ENCODE results near the gene AKAP9.
"Not testable (repeated sequence)": the region's sequence is repeated elsewhere in the genome, so short reads cannot be mapped to it uniquely, and the experiment has no call there.

Gene AKAP9

GRCh38 chr7:92064438-92065029 lies 123.9 kb downstream of the AKAP9 start:
- DNase-seq (ENCODE audit: low spot score) = no peak

GRCh38 chr7:92071032-92071431 lies 130.4 kb downstream of the AKAP9 start:
- DNase-seq (ENCODE audit: low spot score) = no peak

DNA sequence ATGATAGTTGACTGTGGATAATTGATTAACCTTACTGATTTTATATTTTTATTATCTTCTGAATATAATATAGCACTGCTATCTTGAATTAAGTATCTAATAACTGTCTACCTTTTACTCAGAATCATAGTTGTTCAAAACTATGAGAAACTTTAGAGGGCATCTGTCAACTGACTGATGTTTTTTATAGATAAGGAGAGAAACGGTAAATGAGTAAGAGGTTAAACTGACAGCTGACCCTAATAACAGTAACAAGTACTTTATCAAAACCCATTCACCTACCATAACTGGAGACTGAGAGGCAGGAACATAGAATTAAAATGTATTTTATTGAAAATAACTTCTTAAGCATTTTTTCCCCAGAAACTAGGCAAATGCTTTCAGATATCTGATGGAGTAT lies 131.5 kb downstream of the AKAP9 start:
- DNase-seq (ENCODE audit: low spot score) = no peak

GRCh38 chr7:92072708-92073107 lies 132.0 kb downstream of the AKAP9 start:
- DNase-seq (ENCODE audit: low spot score) = no peak

DNA sequence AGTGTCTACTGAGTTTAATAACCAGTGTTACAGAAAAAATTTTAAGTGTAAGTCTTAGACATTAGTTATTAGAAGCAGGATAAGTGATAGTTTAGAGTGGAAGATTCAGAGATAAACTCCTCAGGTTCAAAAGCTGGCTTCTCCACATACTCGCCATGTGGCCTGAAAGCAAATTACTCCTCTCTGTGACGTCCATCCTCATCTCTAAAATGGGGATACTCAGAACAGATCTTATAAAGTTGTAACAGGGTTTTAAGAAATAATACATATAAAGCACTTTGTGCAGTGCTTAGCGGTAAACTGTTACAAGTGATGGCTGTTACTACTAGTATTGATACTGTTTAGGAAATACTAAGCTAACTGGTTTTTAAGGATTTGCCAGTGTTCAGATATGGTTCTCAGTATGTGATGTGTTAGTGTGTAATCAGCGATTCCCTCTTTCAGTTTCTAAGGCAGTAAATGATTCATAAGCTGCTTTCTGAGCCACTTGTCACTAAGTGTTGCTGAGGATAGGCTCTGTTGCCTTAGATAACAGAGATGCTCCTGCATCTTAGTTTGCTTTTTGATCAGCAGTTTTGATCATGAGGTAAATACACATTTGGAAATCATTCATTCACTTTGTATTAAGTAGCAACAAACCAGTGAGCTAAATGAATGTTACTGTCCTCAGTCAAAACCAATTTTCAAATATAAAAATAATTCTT lies 134.9 kb downstream of the AKAP9 start:
- no peak for DNase-seq (ENCODE audit: low spot score)

GRCh38 chr7:92076509-92076908 lies 135.8 kb downstream of the AKAP9 start:
- no peak for DNase-seq (ENCODE audit: low spot score)

GRCh38 chr7:92083922-92084321 lies 143.3 kb downstream of the AKAP9 start:
- not testable (repeated sequence) for DNase-seq (ENCODE audit: low spot score)

DNA sequence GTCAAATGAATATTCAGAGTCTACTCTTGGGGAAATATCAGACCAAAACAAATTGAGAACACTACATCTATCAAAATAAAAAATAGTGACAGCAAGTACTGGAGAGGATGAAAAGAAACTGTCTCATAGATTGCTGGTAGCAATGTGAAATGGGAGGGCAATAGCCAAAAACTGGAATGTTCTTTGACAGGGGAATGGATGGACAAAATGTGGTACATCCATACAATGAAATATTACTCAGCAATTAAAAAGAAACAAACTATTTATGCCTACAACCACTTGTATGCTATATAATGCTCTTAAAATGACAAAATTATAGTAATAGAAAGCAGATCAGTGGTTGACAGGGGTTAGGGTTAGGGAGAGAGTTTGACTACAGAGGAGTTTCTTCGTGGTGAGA lies 147.6 kb downstream of the AKAP9 start:
- DNase-seq (ENCODE audit: low spot score) = no peak

DNA sequence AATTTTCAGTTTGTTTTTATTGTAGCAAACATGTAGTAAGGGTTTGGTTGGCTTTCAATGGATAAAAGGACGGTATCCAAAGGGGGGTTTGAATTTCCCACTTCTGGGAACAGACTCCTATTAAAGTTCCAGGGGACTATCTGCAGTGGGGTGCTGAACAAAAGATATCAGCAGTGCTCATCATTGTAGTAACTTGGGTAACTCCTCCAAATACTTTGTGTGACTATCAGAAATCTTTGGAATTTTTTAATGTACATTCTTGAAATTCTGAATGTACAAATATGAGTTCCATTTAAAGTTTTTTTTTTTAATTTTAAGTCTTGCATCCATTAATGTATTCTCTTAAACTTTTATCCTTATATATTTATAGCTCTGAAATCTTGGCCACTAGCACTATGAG lies 151.5 kb downstream of the AKAP9 start:
- DNase-seq (ENCODE audit: low spot score) = no peak

DNA sequence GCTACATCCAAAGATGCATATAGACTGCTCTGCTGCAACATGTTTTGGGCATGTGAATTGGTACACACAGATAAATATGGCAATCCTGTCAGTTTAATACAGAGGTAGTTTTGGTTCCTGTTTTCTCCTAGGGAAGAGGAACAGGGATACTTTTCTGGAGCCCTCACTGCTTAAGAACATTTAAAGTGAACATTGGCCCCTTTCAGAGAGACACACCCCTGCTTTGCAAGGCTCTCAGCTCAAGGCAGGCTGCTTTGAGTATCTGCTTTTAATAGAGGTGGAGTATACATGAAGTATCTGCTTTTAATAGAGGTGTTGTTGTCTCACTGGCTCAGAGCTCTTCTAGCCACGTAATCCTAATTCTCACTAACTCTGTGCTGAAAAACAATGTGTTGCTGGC lies 154.7 kb downstream of the AKAP9 start:
- DNase-seq (ENCODE audit: low spot score) = no peak

DNA sequence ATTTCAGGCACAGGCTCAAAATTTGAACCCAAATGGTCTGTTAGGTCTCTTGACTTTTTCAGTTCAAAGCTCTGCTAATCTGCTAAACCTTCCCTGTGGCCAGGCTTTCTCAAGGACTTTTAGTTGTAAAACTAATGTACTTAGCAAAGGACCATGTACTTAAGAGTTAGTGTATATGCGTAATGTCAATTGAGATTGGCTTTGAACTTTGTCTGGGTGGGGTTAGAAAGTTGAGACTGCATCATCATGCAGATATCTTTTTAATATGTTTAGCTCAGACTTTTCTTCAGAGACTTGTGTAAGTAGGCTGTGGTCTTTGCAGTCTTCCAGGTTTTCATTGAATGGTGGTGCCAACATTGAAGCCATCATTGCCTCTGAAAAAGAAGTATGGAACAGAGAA lies 159.9 kb downstream of the AKAP9 start:
- DNase-seq (ENCODE audit: low spot score) = no peak

DNA sequence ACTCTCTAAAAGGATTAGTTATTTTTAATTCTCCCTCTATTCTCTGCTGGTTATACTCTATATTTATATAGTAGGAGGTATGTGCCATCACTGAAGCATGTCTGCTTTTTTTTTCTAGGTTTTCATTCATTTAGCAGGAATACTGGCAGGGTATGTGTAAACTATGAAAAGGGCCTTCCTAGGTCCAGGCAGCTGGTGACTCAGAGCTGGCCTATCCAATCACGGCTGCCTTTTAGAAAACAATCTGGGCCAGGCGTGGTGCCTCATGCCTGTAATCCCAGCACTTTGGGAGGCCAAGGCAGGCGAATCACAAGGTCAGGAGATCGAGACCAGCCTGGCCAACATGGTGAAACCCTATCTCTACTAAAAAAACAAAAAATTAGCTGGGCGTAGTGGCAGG lies 162.2 kb downstream of the AKAP9 start:
- not testable (repeated sequence) for DNase-seq (ENCODE audit: low spot score)

DNA sequence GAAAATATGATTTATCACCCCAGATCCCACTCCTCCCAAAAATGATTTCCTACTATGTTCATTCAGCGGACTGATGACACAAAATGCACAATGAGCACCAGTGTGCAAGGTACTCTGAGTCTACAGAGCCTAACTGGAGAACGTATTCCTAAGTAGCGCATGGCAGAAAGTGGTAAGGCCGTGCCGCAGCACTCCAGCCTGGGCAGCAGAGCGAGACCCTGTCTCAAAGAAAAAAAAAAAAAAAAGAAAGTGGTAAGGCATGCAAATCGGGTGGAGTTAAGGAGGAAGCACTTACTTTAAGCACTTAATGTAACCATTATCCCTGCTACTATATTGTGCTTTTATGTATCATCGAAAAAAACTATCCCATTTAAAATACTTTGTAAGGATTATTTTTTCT lies 168.2 kb downstream of the AKAP9 start:
- no peak for DNase-seq (ENCODE audit: low spot score)

DNA sequence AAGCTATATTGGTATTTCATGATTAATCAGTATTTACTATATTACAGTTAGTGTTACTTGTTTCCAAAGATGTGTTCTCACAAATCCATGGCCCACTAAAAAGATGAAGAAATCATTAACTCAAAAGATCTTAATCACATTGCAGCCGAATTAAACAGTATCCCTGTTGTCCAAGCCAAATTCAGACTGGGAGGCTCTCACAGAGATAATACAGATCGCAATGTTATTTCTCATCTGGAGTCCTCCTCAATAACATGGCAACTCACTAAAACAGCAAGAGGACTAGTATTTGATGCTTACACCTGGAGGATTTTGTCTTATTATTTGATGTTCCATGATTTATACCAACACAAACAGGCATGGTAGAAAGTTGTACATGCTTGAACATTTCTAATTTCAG lies 170.2 kb downstream of the AKAP9 start:
- DNase-seq (ENCODE audit: low spot score) = no peak

- DNase-seq (ENCODE audit: low spot score) = no peak
Measured at GRCh38 chr7:92115821-92116220, 175.2 kb downstream of the AKAP9 start.

DNA sequence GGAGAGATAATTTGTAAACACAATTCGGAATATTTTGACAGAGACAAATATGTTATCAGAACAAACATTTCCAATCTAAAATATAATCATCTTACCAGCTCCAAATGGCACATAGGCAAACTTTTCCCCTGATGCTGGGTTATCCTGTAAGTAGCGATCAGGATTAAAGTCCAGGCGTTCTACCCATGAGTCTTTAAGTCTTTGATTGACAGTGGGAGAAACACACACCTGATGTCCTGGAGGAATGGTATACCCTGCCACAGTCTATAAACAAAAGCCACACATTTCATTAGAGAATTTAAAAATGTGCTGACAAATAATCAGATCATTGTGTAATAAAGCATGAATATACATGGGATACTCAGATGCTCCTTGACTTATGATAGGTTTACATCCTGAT lies 176.3 kb downstream of the AKAP9 start:
- no peak for DNase-seq (ENCODE audit: low spot score)

DNA sequence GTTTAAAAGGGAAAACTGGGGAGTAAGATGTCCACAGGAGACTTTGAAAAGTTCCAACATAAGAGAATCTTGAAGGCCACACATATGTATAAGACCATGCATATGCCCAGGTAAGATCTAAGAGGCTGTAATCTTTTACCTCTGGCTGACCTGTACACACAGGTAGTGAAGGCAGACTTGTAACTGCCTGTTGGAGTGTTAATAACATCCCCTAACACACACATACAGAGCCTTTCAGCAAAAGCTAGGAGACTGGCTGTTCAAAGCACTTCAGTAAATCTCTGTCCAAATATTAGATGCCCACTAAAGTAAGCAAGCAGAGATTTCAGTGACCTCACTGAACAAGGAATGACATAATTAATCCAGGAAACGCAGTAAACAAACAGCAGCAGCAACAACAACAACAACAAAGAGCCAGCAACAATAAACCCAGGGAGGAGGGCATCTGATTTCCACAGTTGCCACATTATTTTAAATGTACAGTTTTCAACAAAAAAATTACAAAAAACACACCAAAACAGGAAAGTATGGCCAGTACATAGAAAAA lies 178.6 kb downstream of the AKAP9 start:
- no peak for DNase-seq (ENCODE audit: low spot score)

GRCh38 chr7:92121681-92122080 lies 181.0 kb downstream of the AKAP9 start:
- DNase-seq (ENCODE audit: low spot score) = no peak

DNA sequence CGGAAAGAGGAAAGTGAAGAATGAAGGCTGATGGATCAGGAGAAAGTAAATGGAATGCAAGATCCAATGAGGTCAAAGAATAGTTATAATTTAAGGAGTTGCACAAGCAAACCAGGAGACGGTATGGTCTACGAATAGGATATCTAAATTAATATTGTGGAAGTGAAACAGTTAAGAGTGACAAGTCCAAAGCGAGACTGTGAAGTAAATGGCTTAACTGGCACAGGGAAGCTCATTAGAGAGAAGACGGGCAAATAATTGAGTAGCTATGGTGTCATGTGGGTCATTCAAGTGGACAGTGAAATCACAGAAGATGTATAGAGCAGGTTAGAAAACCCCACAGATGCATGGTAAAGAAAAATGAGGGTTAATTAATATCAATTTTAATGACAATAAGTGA lies 190.4 kb downstream of the AKAP9 start:
- DNase-seq (ENCODE audit: low spot score) = no peak

DNA sequence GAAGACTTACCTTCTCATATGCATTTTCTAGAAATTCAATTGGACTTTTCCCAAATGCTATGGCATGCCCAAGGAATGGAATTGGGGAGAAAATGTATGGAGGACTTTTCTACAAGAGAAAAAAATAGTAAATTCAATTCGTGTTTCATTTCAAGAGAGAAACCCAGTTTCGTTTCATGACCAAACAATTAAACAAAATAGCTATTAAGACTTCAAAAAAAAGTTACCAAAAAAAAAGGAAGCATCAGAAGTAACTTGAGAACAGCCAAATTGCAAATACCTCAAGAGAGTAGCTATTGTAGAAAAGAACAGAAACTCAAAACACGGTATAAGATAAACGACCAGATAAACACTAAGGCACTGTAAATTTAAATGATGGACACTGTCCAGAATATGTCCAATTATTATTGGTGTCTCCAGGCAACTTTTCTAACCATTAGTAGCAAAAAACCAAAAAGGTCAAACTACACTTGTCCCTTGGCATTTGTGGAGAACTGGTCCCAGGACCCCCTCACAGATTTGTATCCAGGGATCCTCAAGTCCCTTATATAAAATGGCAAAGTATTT lies 191.2 kb downstream of the AKAP9 start:
- DNase-seq (ENCODE audit: low spot score) = no peak

DNA sequence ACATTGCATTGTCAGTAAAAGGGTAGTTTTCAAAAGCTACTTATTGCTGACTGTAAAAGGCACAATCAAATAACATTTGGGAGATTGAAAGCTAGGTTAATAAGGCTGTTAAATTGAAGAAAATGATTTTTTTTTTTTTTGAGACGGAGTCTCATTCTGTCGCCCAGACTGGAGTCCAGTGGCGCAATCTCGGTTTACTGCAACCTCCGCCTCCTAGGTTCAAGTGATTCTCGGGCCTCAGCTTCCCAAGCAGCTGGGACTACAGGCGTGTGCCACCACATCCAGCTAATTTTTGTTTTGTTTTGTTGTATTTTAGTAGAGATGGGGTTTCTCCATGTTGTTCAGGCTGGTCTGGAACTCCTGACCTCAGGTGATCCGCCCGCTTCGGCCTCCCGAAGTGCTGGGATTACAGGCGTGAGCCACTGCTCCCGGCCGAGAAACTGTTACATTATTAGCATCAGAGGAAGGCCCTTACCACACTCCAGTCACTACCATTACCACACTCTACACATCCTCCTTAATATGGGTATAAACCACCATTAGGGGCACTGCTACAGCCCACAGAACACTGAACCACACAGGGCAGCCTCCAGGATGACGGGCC lies 192.6 kb downstream of the AKAP9 start:
- DNase-seq (ENCODE audit: low spot score) = no peak

- DNase-seq (ENCODE audit: low spot score) = peak; percentile 54
Measured at GRCh38 chr7:92133737-92134270, 193.1 kb downstream of the AKAP9 start.

Data from CD4-positive, alpha-beta T cell treated with Interleukin-15 for 4 hours (primary cell).